DMS 273 (cell line): ENCODE measurements around the gene CCR9.

ENCODE experiments used
- DNase-seq: peaks from one replicate; lab custom pipeline; 2025; ENCODE audit not compliant: unreplicated experiment; lab: John Stamatoyannopoulos, UW

The CCR9 gene

GRCh38 chr3:45951946-45952345, 65.6 kb downstream of the CCR9 start:
- no peak for DNase-seq

- DNase-seq = no peak
Measured at GRCh38 chr3:45952456-45952855, 66.1 kb downstream of the CCR9 start.
